H1 (cell line): ENCODE measurements around the gene IQCE. TPM values are rescaled to one million over a fixed set of nuclear protein-coding genes. Genes with fewer than 3 reads are reported as not detected.
A peak's percentile ranks its signal among the peaks of the same experiment; 100 is the strongest.

Source experiments
- CTCF ChIA-PET: fragments of 300-600 bp; sonication (Branson Sonifier 250); formaldehyde crosslinking; loops from one replicate; lab custom pipeline; 2021; ENCODE audit not compliant: partially characterized antibody; lab: Charles Lee
- POLR2A ChIA-PET: fragments of 300-600 bp; sonication (Branson Sonifier 250); formaldehyde crosslinking; loops from one replicate; lab custom pipeline; 2021; ENCODE audit warnings: inconsistent platforms; ENCODE audit not compliant: partially characterized antibody; lab: Charles Lee
- DNase-seq, 2 experiments: peaks; one replicate each; pipeline versions ENCODE4 v3.0.0 to v3.0.0-alpha.2; 2010 to 2022; ENCODE audit warnings: low spot score in 2 of 2, low read depth in 1 of 2, mixed read lengths in 1 of 2
- FAIRE-seq: peaks from 2 replicates; lab custom pipeline; 2011; peaks lifted over from hg19 to GRCh38; lab: Jason Lieb, UNC
- H2AFZ ChIP-seq: 2 replicates; pipeline ENCODE4 v1.8.1; 2012; ENCODE audit warnings: low read length, inconsistent platforms
- H2AK5ac ChIP-seq: 2 replicates; pipeline ENCODE4 v1.6.1; 2013; ENCODE audit warnings: low read depth, low read length
- H2BK120ac ChIP-seq: replicated peaks from 2 replicates; pipeline ENCODE3; 2013; ENCODE audit warnings: low read depth, low read length, inconsistent platforms
- H2BK12ac ChIP-seq: 2 replicates; pipeline ENCODE4 v1.6.1; 2013; ENCODE audit warnings: low read depth, low read length
- H2BK15ac ChIP-seq: 2 replicates; pipeline ENCODE4 v1.6.1; 2013; ENCODE audit warnings: low read length
- H2BK20ac ChIP-seq: 2 replicates; pipeline ENCODE4 v1.6.1; 2013; ENCODE audit warnings: low read length
- H2BK5ac ChIP-seq: 2 replicates; pipeline ENCODE4 v1.6.1; 2013; ENCODE audit warnings: low read depth, low read length
- H3K14ac ChIP-seq: 2 replicates; pipeline ENCODE4 v1.6.1; 2013; ENCODE audit warnings: inconsistent platforms; ENCODE audit not compliant: insufficient read length
- H3K18ac ChIP-seq: 2 replicates; pipeline ENCODE4 v1.6.1; 2013; ENCODE audit warnings: low read length; ENCODE audit errors: extremely low read depth
- H3K23ac ChIP-seq: 2 replicates; pipeline ENCODE4 v1.6.1; 2013; ENCODE audit warnings: inconsistent platforms; ENCODE audit not compliant: insufficient read length
- H3K23me2 ChIP-seq: 2 replicates; pipeline ENCODE4 v1.6.1; 2013; ENCODE audit warnings: low read depth, low read length
- H3K27ac ChIP-seq: 2 replicates; pipeline ENCODE4 v1.6.1; 2011; ENCODE audit warnings: low read depth, low read length, inconsistent platforms
- H3K27me3 ChIP-seq, 4 experiments: replicated peaks in 1 of 4; 1 replicate in 1 of 4; 2 replicates in 3 of 4; pipeline versions ENCODE4 v1.6.1 to v1.8.1; 2011 to 2013; ENCODE audit warnings: low read length in 3 of 4, mild to moderate bottlenecking in 3 of 4, inconsistent platforms in 2 of 4, mixed read lengths in 2 of 4, moderate library complexity in 1 of 4; ENCODE audit not compliant: control insufficient read depth in 3 of 4, insufficient read depth in 3 of 4; ENCODE audit errors: extremely low read depth in 1 of 4
- H3K36me3 ChIP-seq, 4 experiments: 2 replicates each; pipeline versions ENCODE4 v1.6.1 to v1.8.1; 2011 to 2013; ENCODE audit warnings: mild to moderate bottlenecking in 4 of 4, low read length in 3 of 4, moderate library complexity in 2 of 4, control low read depth in 1 of 4, inconsistent platforms in 1 of 4; ENCODE audit not compliant: insufficient read depth in 4 of 4, control insufficient read depth in 2 of 4
- H3K4ac ChIP-seq: replicated peaks from 2 replicates; pipeline ENCODE3; 2013; ENCODE audit warnings: low read length, low read depth, mixed read lengths, inconsistent platforms; ENCODE audit not compliant: insufficient read length
- H3K4me1 ChIP-seq, 4 experiments: replicated peaks in 1 of 4; 1 replicate in 1 of 4; 2 replicates in 3 of 4; pipeline versions ENCODE4 v1.6.1 to v1.8.1; 2011 to 2013; ENCODE audit warnings: low read length in 3 of 4, inconsistent platforms in 2 of 4, mixed read lengths in 1 of 4; ENCODE audit not compliant: insufficient read depth in 4 of 4, control insufficient read depth in 3 of 4
- H3K4me2 ChIP-seq, 2 experiments: 2 replicates each; pipeline versions ENCODE4 v1.6.1 to v1.8.1; 2011 to 2013; ENCODE audit warnings: low read depth in 2 of 2, low read length in 2 of 2, control low read depth in 1 of 2, inconsistent platforms in 1 of 2, mild to moderate bottlenecking in 1 of 2; ENCODE audit not compliant: insufficient read depth in 1 of 2
- H3K4me3 ChIP-seq, 4 experiments: fragments of 200-600, 300-600 bp in 1 of 4; sonication (generic), shearing (Covaris generic), sonication (Bioruptor Twin) in 1 of 4; 2 replicates each; pipeline versions ENCODE4 v1.5.1 to v1.8.1; 2011 to 2016; ENCODE audit warnings: low read length in 4 of 4, low read depth in 3 of 4, control low read depth in 2 of 4, inconsistent platforms in 2 of 4, mild to moderate bottlenecking in 2 of 4, mixed read lengths in 1 of 4, moderate library complexity in 1 of 4; ENCODE audit not compliant: insufficient read depth in 2 of 4; ENCODE audit errors: extremely low read depth in 1 of 4
- H3K56ac ChIP-seq: replicated peaks from 2 replicates; pipeline ENCODE3; 2013; ENCODE audit warnings: low read depth, mild to moderate bottlenecking, mixed read lengths, low read length, inconsistent platforms; ENCODE audit not compliant: insufficient read length
- H3K79me1 ChIP-seq: 2 replicates; pipeline ENCODE4 v1.6.1; 2013; ENCODE audit warnings: low read depth, low read length, control low read depth
- H3K79me2 ChIP-seq, 2 experiments: 2 replicates each; pipeline versions ENCODE4 v1.6.1 to v1.8.1; 2012 to 2013; ENCODE audit warnings: low read length in 2 of 2, mild to moderate bottlenecking in 2 of 2, inconsistent platforms in 1 of 2; ENCODE audit not compliant: insufficient read depth in 2 of 2, control insufficient read depth in 1 of 2
- H3K9ac ChIP-seq, 4 experiments: replicated peaks in 1 of 4; 1 replicate in 1 of 4; 2 replicates in 3 of 4; pipeline versions ENCODE4 v1.6.1 to v1.8.1; 2011 to 2013; ENCODE audit warnings: low read depth in 3 of 4, low read length in 3 of 4, control low read depth in 2 of 4, mild to moderate bottlenecking in 2 of 4, moderate library complexity in 2 of 4, inconsistent platforms in 1 of 4; ENCODE audit errors: extremely low read depth in 1 of 4
- H3K9me3 ChIP-seq, 2 experiments: 2 replicates each; pipeline versions ENCODE4 v1.6.1 to v1.8.1; 2012 to 2013; ENCODE audit warnings: mild to moderate bottlenecking in 2 of 2, moderate library complexity in 2 of 2, control low read depth in 1 of 2, inconsistent platforms in 1 of 2, low read depth in 1 of 2, low read length in 1 of 2, mixed read lengths in 1 of 2; ENCODE audit not compliant: insufficient read depth in 2 of 2
- H4K20me1 ChIP-seq, 2 experiments: replicated peaks in 1 of 2; 2 replicates each; pipeline versions ENCODE3 to v1.8.1; 2011 to 2013; ENCODE audit warnings: inconsistent platforms in 2 of 2, low read length in 2 of 2, mild to moderate bottlenecking in 1 of 2; ENCODE audit not compliant: insufficient read depth in 2 of 2, control insufficient read depth in 1 of 2
- H4K5ac ChIP-seq: 2 replicates; pipeline ENCODE4 v1.6.1; 2013; ENCODE audit warnings: low read length, low read depth, mixed read lengths, inconsistent platforms; ENCODE audit not compliant: insufficient read length
- H4K8ac ChIP-seq: 2 replicates; pipeline ENCODE4 v1.8.0; 2013; ENCODE audit warnings: mild to moderate bottlenecking, moderate library complexity, low read length, inconsistent platforms; ENCODE audit not compliant: insufficient read depth; ENCODE audit errors: extremely low read depth
- H4K91ac ChIP-seq: replicated peaks from 2 replicates; pipeline ENCODE3; 2013; ENCODE audit warnings: low read length, mixed read lengths, inconsistent platforms; ENCODE audit not compliant: insufficient read length
- JUN ChIP-seq: IDR thresholded peaks from 2 replicates; pipeline ENCODE4 v1.6.1; 2011; ENCODE audit warnings: low read depth, mild to moderate bottlenecking, improper control_type of control experiment, low read length
- RAD21 ChIP-seq, 2 experiments: IDR thresholded peaks in 1 of 2; conservative IDR thresholded peaks in 1 of 2; 2 replicates each; pipeline ENCODE4 v1.6.1; 2011; ENCODE audit warnings: low read depth in 2 of 2, low read length in 2 of 2, improper control_type of control experiment in 1 of 2, inconsistent platforms in 1 of 2, mild to moderate bottlenecking in 1 of 2, moderate library complexity in 1 of 2
- WGBS, 2 experiments: shearing (Covaris generic) in 1 of 2; methylation state at CpG; one replicate each; pipeline versions ENCODE4 v1.1.6 to v1.1.7; 2013 to 2015; ENCODE audit warnings: low lambda C conversion rate in 2 of 2, mixed read lengths in 2 of 2, inconsistent platforms in 1 of 2, low coverage in 1 of 2, missing lambda C conversion rate in 1 of 2; ENCODE audit not compliant: insufficient replicate concordance in 2 of 2, insufficient coverage in 1 of 2, insufficient read length in 1 of 2; ENCODE audit errors: extremely low coverage in 1 of 2, missing lambda C conversion rate in 1 of 2; 5-methylcytosine and 5-hydroxymethylcytosine counted together
- polyA plus RNA-seq, 7 experiments: library from polyadenylated mRNA; depleted of rRNA in 3 of 7; stranded (reverse) in 5 of 7; unstranded in 2 of 7; fragments of >200 nt in 5 of 7; fragments of 200-250 nt in 2 of 7; gene quantifications; 1 replicate in 5 of 7; 2 replicates in 1 of 7; 4 replicates in 1 of 7; pipeline versions ENCODE4 v1.2.1 to v1.2.3, GENCODE V29; 2011 to 2013; ENCODE audit warnings: missing spikeins in 2 of 7, mixed read lengths in 2 of 7
- total RNA-seq: library from RNA; stranded (reverse); fragmentation: NEBNext Ultra II Directional; extraction: Animal tissue kit (Norgen Biotek cat#: 25700); gene quantifications from 2 replicates; pipeline ENCODE4 v1.2.1, GENCODE V29; 2021
- TF ChIP-seq, protein P1 (sequence below), 3 experiments: IDR thresholded peaks; 1 replicate in 2 of 3; 2 replicates in 1 of 3; pipeline versions ENCODE4 v1.5.1 to v1.6.1; 2011; ENCODE audit warnings: low read length in 3 of 3, mild to moderate bottlenecking in 3 of 3, inconsistent platforms in 2 of 3, low read depth in 1 of 3, moderate library complexity in 1 of 3; ENCODE audit not compliant: insufficient read depth in 1 of 3; ENCODE audit errors: control extremely low read depth in 1 of 3

IQCE gene
- total and polyA plus RNA-seq, 2 of the 8 experiments (the other 6 are each of a cell fraction or from before 2014, with no cell fraction given) = 2.2 to 4.9 TPM

DNA sequence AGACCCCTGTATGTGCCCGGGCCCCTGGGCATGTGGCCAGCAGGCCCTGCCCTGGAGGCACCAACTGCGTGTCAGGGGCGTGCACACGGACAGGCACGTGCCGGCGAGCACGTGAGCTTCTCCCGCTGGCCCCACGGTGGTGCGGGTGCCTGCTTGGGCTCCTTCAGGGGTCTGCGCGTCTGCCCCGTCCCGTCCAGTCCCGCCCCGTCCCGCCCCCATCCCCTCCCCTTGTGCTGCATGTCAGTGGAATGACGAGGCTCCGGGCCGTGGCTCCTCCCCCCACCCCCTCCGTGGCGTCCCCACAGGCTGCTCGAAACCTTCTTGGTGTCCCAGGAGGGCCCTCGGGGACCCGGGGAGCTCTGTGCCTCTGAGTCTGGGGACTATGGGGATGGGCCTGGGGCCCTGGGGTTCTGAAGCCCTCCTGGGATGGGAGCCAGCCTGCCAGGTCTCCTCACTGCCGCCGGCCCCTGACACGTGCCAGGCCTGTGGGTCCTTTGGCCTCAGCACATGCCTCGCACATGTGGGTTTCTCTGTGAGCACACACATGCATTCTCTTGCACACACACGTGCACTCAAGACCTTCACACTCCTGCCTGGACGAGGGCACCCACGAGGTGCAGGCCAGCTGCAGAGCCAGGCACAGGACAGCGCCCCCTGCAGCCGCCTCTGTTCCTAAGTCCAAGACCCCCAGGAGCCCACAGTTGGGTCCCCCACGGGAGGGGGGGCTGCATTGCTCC, 101.7 kb downstream of the IQCE start:
- H2AK5ac ChIP-seq = no peak overlapping the region
- FAIRE-seq (no peak), DNase-seq (peak in 1 of 2 experiments; percentile 71)
- H3K4me3 ChIP-seq = no peak overlapping the region
- H4K91ac ChIP-seq = no peak overlapping the region
- H2AFZ ChIP-seq = no peak overlapping the region
- H4K8ac ChIP-seq = no peak overlapping the region; the same call in 1 of the 2 replicates
- H2BK12ac ChIP-seq = no peak overlapping the region
- ChIA-PET CTCF (interaction anchor here (0.6 to 4.0 kb wide), 25 partner anchors 10 to 209 kb away, joined by 3 to 27 read pairs (median 4); no protein-coding TSS in a partner anchor), POLR2A (interaction anchor here (1.0 to 5.1 kb wide), 7 partner anchors 10 to 208 kb away, joined by 3 to 20 read pairs (median 4); partner anchors contain the start of gene TTYH3)
- no peak overlapping the region for H3K9ac ChIP-seq
- WGBS, 2 experiments = 87% methylated on average over 16 of the region's 36 CpGs; no CpG with 5 or more reads in 1 of the 2 experiments
- TF ChIP-seq RAD21 (IDR thresholded peaks at IDR 0.05 in 1 of 2, conservative IDR thresholded peaks at IDR 0.05 in 1 of 2; ENCODE audit: low read depth in 2 of 2, low read length in 2 of 2) (peak; percentile 34 to 48; a peak in 3 of 4 replicates), JUN (no peak)
- TF ChIP-seq, protein P1, sequence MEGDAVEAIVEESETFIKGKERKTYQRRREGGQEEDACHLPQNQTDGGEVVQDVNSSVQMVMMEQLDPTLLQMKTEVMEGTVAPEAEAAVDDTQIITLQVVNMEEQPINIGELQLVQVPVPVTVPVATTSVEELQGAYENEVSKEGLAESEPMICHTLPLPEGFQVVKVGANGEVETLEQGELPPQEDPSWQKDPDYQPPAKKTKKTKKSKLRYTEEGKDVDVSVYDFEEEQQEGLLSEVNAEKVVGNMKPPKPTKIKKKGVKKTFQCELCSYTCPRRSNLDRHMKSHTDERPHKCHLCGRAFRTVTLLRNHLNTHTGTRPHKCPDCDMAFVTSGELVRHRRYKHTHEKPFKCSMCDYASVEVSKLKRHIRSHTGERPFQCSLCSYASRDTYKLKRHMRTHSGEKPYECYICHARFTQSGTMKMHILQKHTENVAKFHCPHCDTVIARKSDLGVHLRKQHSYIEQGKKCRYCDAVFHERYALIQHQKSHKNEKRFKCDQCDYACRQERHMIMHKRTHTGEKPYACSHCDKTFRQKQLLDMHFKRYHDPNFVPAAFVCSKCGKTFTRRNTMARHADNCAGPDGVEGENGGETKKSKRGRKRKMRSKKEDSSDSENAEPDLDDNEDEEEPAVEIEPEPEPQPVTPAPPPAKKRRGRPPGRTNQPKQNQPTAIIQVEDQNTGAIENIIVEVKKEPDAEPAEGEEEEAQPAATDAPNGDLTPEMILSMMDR (IDR thresholded peaks at IDR 0.05; ENCODE audit: control extremely low read depth in 1 of 3, insufficient read depth in 1 of 3, low read depth in 1 of 3, low read length in 3 of 3) = peak in 2 of 3 experiments; percentile 50 to 60; a peak in 3 of 4 replicates
- H3K18ac ChIP-seq = no peak overlapping the region
- H2BK20ac ChIP-seq = no peak overlapping the region
- no peaks in the 10 kb centered on the region; a peak in 1 of 4 replicates for H3K9me3 ChIP-seq
- no peak overlapping the region for H3K4me2 ChIP-seq
- H3K27ac ChIP-seq = no peak overlapping the region
- no peak overlapping the region for H2BK5ac ChIP-seq
- no peak overlapping the region for H3K56ac ChIP-seq
- no peak overlapping the region for H2BK15ac ChIP-seq
- no peak overlapping the region for H3K14ac ChIP-seq
- no peak overlapping the region for H3K4ac ChIP-seq
- H3K79me2 ChIP-seq = no peaks in the 10 kb centered on the region
- peaks cover 3% of the 10 kb centered on the region; the same call in 1 of the 2 replicates for H3K79me1 ChIP-seq
- H3K4me1 ChIP-seq = peaks cover 0 to 4% (median under 1%) of the 10 kb centered on the region in 4 experiments; a peak in 2 of 7 replicates
- H3K36me3 ChIP-seq = peaks cover 8 to 38% (median 16%) of the 10 kb centered on the region in 4 experiments; a peak in 7 of 8 replicates
- no peak overlapping the region for H4K5ac ChIP-seq
- peaks cover 5% of the 10 kb centered on the region; the same call in 1 of the 2 replicates for H3K23me2 ChIP-seq
- H3K23ac ChIP-seq = no peak overlapping the region
- peaks cover 0 to 20% of the 10 kb centered on the region in 2 experiments for H4K20me1 ChIP-seq
- H3K27me3 ChIP-seq = no peaks in the 10 kb centered on the region; a peak in 2 of 7 replicates
- H2BK120ac ChIP-seq = no peak overlapping the region
